GM10248 (cell line): ENCODE data around the gene ADGRL4.

Experiments used
- CTCF ChIA-PET: fragments of 300-600 bp; sonication (Branson Sonifier 250); formaldehyde crosslinking; extraction: SDS; loops from one replicate; lab custom pipeline; 2021; ENCODE audit warnings: antibody characterized with exemption; lab: Yijun Ruan, JAX
- POLR2A ChIA-PET: fragments of 350-650 bp; sonication (Branson Sonifier 250); formaldehyde crosslinking; extraction: SDS; loops from one replicate; lab custom pipeline; 2020; ENCODE audit warnings: antibody characterized with exemption; lab: Yijun Ruan, JAX
- DNase-seq: peaks from one replicate; pipeline ENCODE4 v3.0.0; 2012; ENCODE audit errors: extremely low spot score
- CTCF ChIP-seq: IDR thresholded peaks from 2 replicates; pipeline ENCODE4 v1.5.1; 2012; ENCODE audit warnings: mild to moderate bottlenecking, low read depth; ENCODE audit errors: extremely low read depth, missing control alignments, control extremely low read depth

Gene ADGRL4

GRCh38 chr1:79006564-79006963, at the start of gene ADGRL4:
Gene ADGRL4 (minus strand): TSS chr1:79006730. CDS start chr1:79006654, 76 bp downstream.
- TF ChIP-seq CTCF = no peak
- POLR2A ChIA-PET = no interaction called here
- no peak for DNase-seq
- CTCF ChIA-PET = no interaction called here

GRCh38 chr1:79055856-79056255, 49.3 kb upstream of the ADGRL4 start:
- no peak for TF ChIP-seq CTCF
- POLR2A ChIA-PET = no interaction called here
- CTCF ChIA-PET = interaction anchor here (1.5 kb wide), 1 partner anchor 9 kb away, joined by 3 read pairs; no protein-coding TSS in a partner anchor
- DNase-seq = no peak

- peak; percentile 35 for DNase-seq
Measured at GRCh38 chr1:79052829-79053449, 46.4 kb upstream of the ADGRL4 start.

GRCh38 chr1:79044974-79045650, 38.6 kb upstream of the ADGRL4 start:
- no peak for TF ChIP-seq CTCF
- no peak for DNase-seq
- ChIA-PET CTCF (interaction anchor here (1.0 to 1.2 kb wide), 2 partner anchors 9 to 12 kb away, joined by 3 read pairs; no protein-coding TSS in a partner anchor), POLR2A (no interaction called here)

More at GRCh38 chr1:79052829-79053449, 46.4 kb upstream of the ADGRL4 start:
- TF ChIP-seq CTCF = no peak
- ChIA-PET CTCF (no interaction called here), POLR2A (no interaction called here)

GRCh38 chr1:79043506-79043905, 37.0 kb upstream of the ADGRL4 start:
- no peak for DNase-seq
- POLR2A ChIA-PET = no interaction called here

GRCh38 chr1:79042539-79042938, 36.0 kb upstream of the ADGRL4 start:
- no peak for TF ChIP-seq CTCF
- ChIA-PET POLR2A (no interaction called here), CTCF (no interaction called here)
- no peak for DNase-seq

More at GRCh38 chr1:79043506-79043905, 37.0 kb upstream of the ADGRL4 start:
- TF ChIP-seq CTCF = no peak
- CTCF ChIA-PET = no interaction called here
